Neural cell (in vitro differentiated cells): Measurements from ENCODE around the gene PLCE1. TPM values are rescaled to one million over a fixed set of nuclear protein-coding genes. Genes with fewer than 3 reads are reported as not detected.
A peak's percentile ranks its signal among the peaks of the same experiment; 100 is the strongest.

Experiments
- H2AFZ ChIP-seq: fragments of 200-600, 300-800 bp; sonication (generic), shearing (Covaris generic); 2 replicates; pipeline ENCODE4 v1.6.0; 2014; ENCODE audit warnings: low read depth, mild to moderate bottlenecking, antibody characterized with exemption, low read length, moderate library complexity
- H3F3A ChIP-seq: fragments of 200-600 bp; shearing (Covaris generic); 2 replicates; pipeline ENCODE4 v1.6.1; 2016; ENCODE audit warnings: mild to moderate bottlenecking, moderate library complexity, mixed read lengths, antibody characterized with exemption, low read length; ENCODE audit not compliant: insufficient read depth, poor library complexity, severe bottlenecking
- H3K27ac ChIP-seq: fragments of 200-600, 300-800 bp; sonication (generic), shearing (Covaris generic); 2 replicates; pipeline ENCODE4 v1.5.1; 2014; ENCODE audit warnings: mild to moderate bottlenecking, low read length, moderate library complexity
- H3K27me3 ChIP-seq: fragments of 300-800, 200-600 bp; sonication (generic), shearing (Covaris generic); 2 replicates; pipeline ENCODE4 v1.6.0; 2014; ENCODE audit warnings: mild to moderate bottlenecking, low read depth, low read length, moderate library complexity; ENCODE audit not compliant: insufficient read depth
- H3K36me3 ChIP-seq: fragments of 300-800, 200-600 bp; sonication (generic), shearing (Covaris generic); 2 replicates; pipeline ENCODE4 v1.5.1; 2014; ENCODE audit warnings: mild to moderate bottlenecking, antibody characterized with exemption, low read length, moderate library complexity; ENCODE audit not compliant: insufficient read depth
- H3K4me2 ChIP-seq: fragments of 300-800, 200-600 bp; sonication (generic), shearing (Covaris generic); 2 replicates; pipeline ENCODE4 v1.6.0; 2014; ENCODE audit warnings: mild to moderate bottlenecking, low read length
- H3K4me3 ChIP-seq: fragments of 300-800, 200-600 bp; sonication (generic), shearing (Covaris generic); 2 replicates; pipeline ENCODE4 v1.5.1; 2014; ENCODE audit warnings: mild to moderate bottlenecking, low read length, moderate library complexity
- H3K79me2 ChIP-seq: fragments of 200-600 bp; shearing (Covaris generic); replicated peaks from 2 replicates; pipeline ENCODE4 v1.6.0; 2014; ENCODE audit warnings: mild to moderate bottlenecking, low read length, moderate library complexity; ENCODE audit not compliant: insufficient read depth
- H3K9ac ChIP-seq: fragments of 300-800, 200-600 bp; sonication (generic), shearing (Covaris generic); 2 replicates; pipeline ENCODE4 v1.6.1; 2016; ENCODE audit warnings: mild to moderate bottlenecking, low read length, mixed read lengths
- H3K9me2 ChIP-seq: fragments of 200-600 bp; shearing (Covaris generic); 2 replicates; pipeline ENCODE4 v1.6.1; 2016; ENCODE audit warnings: mild to moderate bottlenecking, low read length, mixed read lengths; ENCODE audit not compliant: insufficient read depth
- H3K9me3 ChIP-seq: fragments of 200-600, 300-800 bp; sonication (generic), shearing (Covaris generic); 2 replicates; pipeline ENCODE4 v1.6.1; 2016; ENCODE audit warnings: mild to moderate bottlenecking, mixed run types, low read length, moderate library complexity, mixed read lengths
- H4K20me1 ChIP-seq: fragments of 200-600 bp; shearing (Covaris generic); 2 replicates; pipeline ENCODE4 v1.6.1; 2016; ENCODE audit warnings: mild to moderate bottlenecking, mixed run types; ENCODE audit not compliant: insufficient read depth
- CTCF ChIP-seq: fragments of 450-650 bp; IDR thresholded peaks from 2 replicates; pipeline ENCODE4 v1.5.1; 2014; ENCODE audit warnings: antibody characterized with exemption, mild to moderate bottlenecking, moderate library complexity; ENCODE audit not compliant: poor library complexity, severe bottlenecking
- EP300 ChIP-seq: fragments of 450-650 bp; conservative IDR thresholded peaks from 2 replicates; pipeline ENCODE4 v1.6.1; 2014; ENCODE audit warnings: antibody characterized with exemption, mild to moderate bottlenecking, moderate library complexity; ENCODE audit not compliant: poor library complexity, severe bottlenecking
- EZH2 ChIP-seq: fragments of 200-600, 300-800 bp; shearing (Covaris generic), sonication (generic); IDR thresholded peaks from 2 replicates; pipeline ENCODE4 v1.6.1; 2014; ENCODE audit warnings: antibody characterized with exemption, low read length, borderline replicate concordance, mild to moderate bottlenecking; ENCODE audit not compliant: insufficient read depth, poor library complexity, severe bottlenecking
- MXI1 ChIP-seq: fragments of 450-650 bp; conservative IDR thresholded peaks from 2 replicates; pipeline ENCODE4 v1.6.1; 2014; ENCODE audit warnings: antibody characterized with exemption, mild to moderate bottlenecking; ENCODE audit not compliant: poor library complexity, severe bottlenecking
- POLR2AphosphoS5 ChIP-seq: IDR thresholded peaks from 2 replicates; pipeline ENCODE4 v1.6.1; 2012
- RAD21 ChIP-seq: fragments of 450-650 bp; conservative IDR thresholded peaks from 2 replicates; pipeline ENCODE4 v1.6.1; 2014; ENCODE audit warnings: antibody characterized with exemption, mild to moderate bottlenecking, moderate library complexity
- REST ChIP-seq: IDR thresholded peaks from 2 replicates; pipeline ENCODE4 v1.6.1; 2012; ENCODE audit warnings: borderline replicate concordance
- SMC3 ChIP-seq: fragments of 450-650 bp; conservative IDR thresholded peaks from 2 replicates; pipeline ENCODE4 v1.6.1; 2014; ENCODE audit warnings: antibody characterized with exemption, mild to moderate bottlenecking, moderate library complexity; ENCODE audit not compliant: poor library complexity
- TAF1 ChIP-seq: IDR thresholded peaks from 2 replicates; pipeline ENCODE4 v1.6.1; 2012; ENCODE audit warnings: low read depth
- polyA minus RNA-seq: library from RNA; depleted of rRNA, polyadenylated mRNA; stranded (reverse); fragments of >200 nt; gene quantifications from 2 replicates; pipeline ENCODE4 v1.2.3, GENCODE V29; 2014
- polyA plus RNA-seq: library from polyadenylated mRNA; depleted of rRNA; stranded (reverse); fragments of >200 nt; gene quantifications from 2 replicates; pipeline ENCODE4 v1.2.3, GENCODE V29; 2014

Gene PLCE1
- polyA plus RNA-seq: 0.18 and 0.22 TPM in 2 replicates
- 1.5 and 2.0 TPM in 2 replicates for polyA minus RNA-seq

- H3K27me3 ChIP-seq: peaks cover 15% of the 10 kb centered on the region
- H3K4me2 ChIP-seq: peak within 1 kb of the TSS; percentile 57
- H3K79me2 ChIP-seq: no peaks in the 10 kb centered on the region
- TF ChIP-seq CTCF (no peak), EZH2 (no peak), EP300 (peak; percentile 27), MXI1 (peak; percentile 55), POLR2AphosphoS5 (no peak), SMC3 (peak; percentile 25), REST (no peak), TAF1 (no peak), RAD21 (no peak)
- H3F3A ChIP-seq: no peaks in the 10 kb centered on the region
- H3K9ac ChIP-seq: peak within 1 kb of the TSS; percentile 61
- H4K20me1 ChIP-seq: no peaks in the 10 kb centered on the region
- no peaks in the 10 kb centered on the region for H3K9me3 ChIP-seq
- no peak within 1 kb of the TSS for H3K27ac ChIP-seq
- H3K36me3 ChIP-seq: no peaks in the 10 kb centered on the region
- peak within 1 kb of the TSS; percentile 30 for H2AFZ ChIP-seq
- peak within 1 kb of the TSS; percentile 82 for H3K4me3 ChIP-seq
- H3K9me2 ChIP-seq: no peaks in the 10 kb centered on the region
These were observed at the start of gene PLCE1 for GRCh38 chr10:93993782-93994437. PLCE1 (plus strand) TSS chr10:93993931; CDS start chr10:94031047, 37,116 bp downstream.

GRCh38 chr10:93945819-93946218 lies 47.9 kb upstream of the PLCE1 start:
- Histone ChIP-seq H3K36me3 (no peaks in the 10 kb centered on the region), H3K9ac (no peak overlapping the region), H3K9me2 (no peaks in the 10 kb centered on the region), H2AFZ (no peak overlapping the region), H3K9me3 (no peaks in the 10 kb centered on the region), H3K79me2 (no peaks in the 10 kb centered on the region), H3K27ac (no peak overlapping the region), H3K4me2 (no peak overlapping the region), H3F3A (no peaks in the 10 kb centered on the region), H4K20me1 (no peaks in the 10 kb centered on the region), H3K4me3 (no peak overlapping the region), H3K27me3 (no peaks in the 10 kb centered on the region)
- TF ChIP-seq CTCF (no peak), RAD21 (no peak), EZH2 (no peak), MXI1 (no peak), EP300 (no peak), TAF1 (no peak), SMC3 (no peak), POLR2AphosphoS5 (no peak), REST (no peak)
